Brain microvascular endothelial cell (primary cell): ENCODE data around the gene EIPR1.

Source experiments
- DNase-seq: peaks from one replicate; pipeline ENCODE4 v3.0.0-alpha.2; 2020
- H3K27ac ChIP-seq: fragments of 250-450 bp; sonication (Bioruptor Pico); 2 replicates; pipeline ENCODE4 v1.5.1; 2020; ENCODE audit warnings: mild to moderate bottlenecking, moderate library complexity
- H3K27me3 ChIP-seq: fragments of 250-450 bp; sonication (Bioruptor Pico); replicated peaks from 2 replicates; pipeline ENCODE4 v1.5.1; 2020; ENCODE audit warnings: mild to moderate bottlenecking
- H3K36me3 ChIP-seq: fragments of 250-450 bp; sonication (Bioruptor Pico); replicated peaks from 2 replicates; pipeline ENCODE4 v1.5.1; 2020; ENCODE audit warnings: mild to moderate bottlenecking
- H3K4me3 ChIP-seq: 2 replicates; pipeline ENCODE4 v1.5.1; 2011; ENCODE audit warnings: low read depth, mild to moderate bottlenecking, control low read depth, low read length, moderate library complexity
- in situ Hi-C: cut with HindIII; loops from 2 replicates; pipeline ENCODE4 v1.10.0; 2017; ENCODE audit warnings: low sequenced_read_pairs, low pct_ligation_motif_present
- TF ChIP-seq, protein P1 (sequence below): IDR thresholded peaks from 2 replicates; pipeline ENCODE4 v1.5.1; 2011; ENCODE audit warnings: low read depth, mild to moderate bottlenecking, moderate library complexity, low read length, control low read depth, inconsistent platforms; ENCODE audit errors: missing control alignments

Gene EIPR1

DNA sequence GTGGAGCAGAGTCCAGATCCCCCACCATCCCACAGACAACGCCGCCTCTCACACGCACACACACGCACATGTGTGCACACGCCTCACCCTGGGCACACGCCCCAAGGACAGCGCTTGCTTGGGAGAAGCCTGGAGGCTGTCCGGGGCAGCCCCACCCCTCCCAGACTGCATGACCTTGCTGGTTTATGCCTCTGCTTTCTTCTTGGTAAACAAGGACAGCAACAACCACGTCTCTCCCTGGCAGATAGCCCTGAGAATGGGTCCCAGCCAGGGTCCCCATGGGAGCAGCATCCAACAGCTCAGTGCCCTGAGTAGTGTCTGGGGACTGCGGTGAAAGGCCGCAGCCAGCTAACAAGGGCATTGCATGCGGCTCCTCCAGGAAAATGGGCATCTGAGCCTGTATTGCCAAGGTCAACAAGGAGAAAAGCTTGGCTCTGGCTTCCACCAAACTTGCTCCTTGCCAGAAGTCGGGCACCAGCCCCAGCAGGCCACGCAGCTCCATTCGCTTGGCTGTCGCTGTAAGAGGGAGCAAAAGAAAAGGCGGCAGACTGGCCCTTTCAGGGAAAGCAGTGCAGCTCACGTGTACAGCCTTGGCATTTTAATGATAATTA lies 234.6 kb downstream of the EIPR1 start:
- TF ChIP-seq, protein P1, sequence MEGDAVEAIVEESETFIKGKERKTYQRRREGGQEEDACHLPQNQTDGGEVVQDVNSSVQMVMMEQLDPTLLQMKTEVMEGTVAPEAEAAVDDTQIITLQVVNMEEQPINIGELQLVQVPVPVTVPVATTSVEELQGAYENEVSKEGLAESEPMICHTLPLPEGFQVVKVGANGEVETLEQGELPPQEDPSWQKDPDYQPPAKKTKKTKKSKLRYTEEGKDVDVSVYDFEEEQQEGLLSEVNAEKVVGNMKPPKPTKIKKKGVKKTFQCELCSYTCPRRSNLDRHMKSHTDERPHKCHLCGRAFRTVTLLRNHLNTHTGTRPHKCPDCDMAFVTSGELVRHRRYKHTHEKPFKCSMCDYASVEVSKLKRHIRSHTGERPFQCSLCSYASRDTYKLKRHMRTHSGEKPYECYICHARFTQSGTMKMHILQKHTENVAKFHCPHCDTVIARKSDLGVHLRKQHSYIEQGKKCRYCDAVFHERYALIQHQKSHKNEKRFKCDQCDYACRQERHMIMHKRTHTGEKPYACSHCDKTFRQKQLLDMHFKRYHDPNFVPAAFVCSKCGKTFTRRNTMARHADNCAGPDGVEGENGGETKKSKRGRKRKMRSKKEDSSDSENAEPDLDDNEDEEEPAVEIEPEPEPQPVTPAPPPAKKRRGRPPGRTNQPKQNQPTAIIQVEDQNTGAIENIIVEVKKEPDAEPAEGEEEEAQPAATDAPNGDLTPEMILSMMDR: no peak
- in situ Hi-C loops: no loop called here
- no peaks in the 10 kb centered on the region for H3K27me3 ChIP-seq
- H3K27ac ChIP-seq: no peak overlapping the region
- H3K36me3 ChIP-seq: no peaks in the 10 kb centered on the region
- no peak overlapping the region for H3K4me3 ChIP-seq
- no peak for DNase-seq

DNA sequence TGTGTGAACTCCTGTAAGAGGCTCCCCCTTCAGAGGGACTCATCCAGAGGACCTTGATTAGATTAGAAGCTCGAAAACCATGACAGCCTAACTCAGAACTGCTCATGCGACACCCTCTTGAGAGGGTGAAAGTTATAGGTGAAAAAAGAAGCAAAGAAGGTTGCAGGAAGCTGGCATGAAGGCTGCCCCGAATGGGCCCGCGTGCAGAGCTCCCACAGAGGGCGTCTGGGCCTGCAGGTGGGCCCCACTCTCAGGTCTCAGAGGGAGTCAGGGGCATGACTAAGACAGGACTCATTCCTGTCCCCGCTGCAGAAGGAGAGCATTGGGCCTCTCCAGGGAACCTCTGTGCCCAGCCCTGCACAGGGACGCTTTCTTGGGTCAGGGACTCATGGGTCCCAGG lies 235.4 kb downstream of the EIPR1 start:
- H3K4me3 ChIP-seq: no peak overlapping the region
- in situ Hi-C loops: no loop called here
- DNase-seq: no peak
- no peak overlapping the region for H3K27ac ChIP-seq
- no peaks in the 10 kb centered on the region for H3K27me3 ChIP-seq
- no peaks in the 10 kb centered on the region for H3K36me3 ChIP-seq
- TF ChIP-seq, protein P1: no peak

DNA sequence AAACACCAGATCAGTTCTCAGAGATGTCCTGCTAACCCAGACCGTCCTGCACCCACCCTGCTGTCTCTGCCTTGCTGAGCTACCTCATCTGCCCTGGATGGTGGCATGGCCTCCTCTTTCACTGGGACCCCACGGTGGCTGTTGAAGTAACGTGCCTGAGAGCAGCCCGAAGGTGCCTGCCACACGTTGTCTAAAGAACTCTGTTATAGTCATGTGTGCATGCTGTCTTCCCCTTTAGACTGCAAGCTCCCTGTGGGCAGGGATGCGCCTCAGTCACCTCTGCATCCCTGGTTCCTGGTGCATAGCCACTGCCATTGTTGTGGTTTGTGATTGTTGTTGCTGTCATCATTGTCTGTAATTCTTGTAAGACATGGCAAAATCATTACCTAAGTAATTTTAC lies 235.9 kb downstream of the EIPR1 start:
- Histone ChIP-seq H3K27me3 (no peaks in the 10 kb centered on the region), H3K27ac (no peak overlapping the region), H3K4me3 (no peak overlapping the region), H3K36me3 (no peaks in the 10 kb centered on the region)
- DNase-seq: no peak
- in situ Hi-C loops: no loop called here
- TF ChIP-seq, protein P1: no peak

DNA sequence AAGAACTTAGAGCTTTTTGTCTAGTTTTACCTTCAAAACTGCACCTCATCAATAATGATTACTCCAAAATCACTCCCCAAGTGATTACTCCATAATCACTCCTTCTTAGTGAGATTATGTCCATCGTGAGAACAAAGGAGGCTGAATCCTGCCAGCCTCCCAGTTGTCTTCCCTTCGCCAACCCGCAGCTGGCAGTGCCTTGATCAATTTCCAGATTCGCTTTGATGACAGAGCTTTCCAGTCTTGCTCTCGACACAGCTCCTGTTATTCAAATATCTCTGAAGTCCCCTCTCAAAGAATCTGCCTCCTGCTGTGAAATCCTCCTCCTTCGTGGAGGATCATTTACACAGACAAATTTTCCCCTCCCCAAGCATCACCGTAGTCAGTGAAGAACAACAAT lies 237.7 kb downstream of the EIPR1 start:
- Histone ChIP-seq H3K4me3 (no peak overlapping the region), H3K36me3 (no peaks in the 10 kb centered on the region), H3K27ac (no peak overlapping the region), H3K27me3 (no peaks in the 10 kb centered on the region)
- in situ Hi-C loops: no loop called here
- TF ChIP-seq, protein P1: no peak
- DNase-seq: no peak
